ENCODE data around the gene PET117. TPM values are rescaled to one million over a fixed set of nuclear protein-coding genes. Genes with fewer than 3 reads are reported as not detected.

The PET117 gene
- total RNA-seq, 1 experiment from 2014 or later: 30.9 TPM

- DNase-seq: no peak
- H3K36me3 Mint-ChIP-seq (ENCODE audit: insufficient read depth, unreplicated experiment): peaks cover 3% of the 10 kb centered on the region
- no peaks in the 10 kb centered on the region for H3K27me3 ChIP-seq (replicated peaks; ENCODE audit: control insufficient read depth, insufficient read depth, low read length)
- no peak overlapping the region for H3K27ac Mint-ChIP-seq (ENCODE audit: unreplicated experiment)
- peaks cover 20% of the 10 kb centered on the region for H3K4me1 Mint-ChIP-seq (ENCODE audit: low read depth, unreplicated experiment)
- TF ChIP-seq CTCF (IDR thresholded peaks at IDR 0.05; ENCODE audit: insufficient read depth in 1 of 2, low read depth in 1 of 2, low read length in 1 of 2, severe bottlenecking in 1 of 2, unreplicated experiment in 1 of 2): no peak
- H3K27me3 Mint-ChIP-seq (ENCODE audit: insufficient read depth, unreplicated experiment): no peaks in the 10 kb centered on the region
- H3K9me3 Mint-ChIP-seq (ENCODE audit: unreplicated experiment): no peaks in the 10 kb centered on the region
- intact Hi-C loops (cut with micrococcal nuclease; ENCODE audit: unreplicated experiment): no loop called here
- no peak overlapping the region for H3K4me3 ChIP-seq (ENCODE audit: low read depth, low read length)
- no peaks in the 10 kb centered on the region for H3K9me3 ChIP-seq
- BruUV-seq (replicated peaks): no TSS peak
- peaks cover 13% of the 10 kb centered on the region for H3K4me1 ChIP-seq
- POLR2A ChIA-PET: no interaction called here
- no peak overlapping the region for H3K4me3 Mint-ChIP-seq (ENCODE audit: unreplicated experiment)
- CTCF ChIA-PET: no interaction called here
- no peaks in the 10 kb centered on the region for H3K36me3 ChIP-seq (ENCODE audit: control insufficient read depth, insufficient read depth, low read length)
These were observed 5.0 kb upstream of the PET117 start for GRCh38 chr20:18132663-18133062.

- no peaks in the 10 kb centered on the region for H3K27me3 ChIP-seq (replicated peaks; ENCODE audit: control insufficient read depth, insufficient read depth, low read length)
- POLR2A ChIA-PET: no interaction called here
- Mint-ChIP-seq H3K4me3 (ENCODE audit: unreplicated experiment) (no peak overlapping the region), H3K9me3 (ENCODE audit: unreplicated experiment) (no peaks in the 10 kb centered on the region), H3K36me3 (ENCODE audit: insufficient read depth, unreplicated experiment) (peaks cover 15% of the 10 kb centered on the region), H3K27ac (ENCODE audit: unreplicated experiment) (peak overlapping the region; percentile 6), H3K4me1 (ENCODE audit: low read depth, unreplicated experiment) (peaks cover 24% of the 10 kb centered on the region), H3K27me3 (ENCODE audit: insufficient read depth, unreplicated experiment) (no peaks in the 10 kb centered on the region)
- BruUV-seq (replicated peaks): no TSS peak
- peaks cover 14% of the 10 kb centered on the region for H3K4me1 ChIP-seq
- CTCF ChIA-PET: no interaction called here
- DNase-seq: no peak
- no peaks in the 10 kb centered on the region for H3K36me3 ChIP-seq (ENCODE audit: control insufficient read depth, insufficient read depth, low read length)
- no peaks in the 10 kb centered on the region for H3K9me3 ChIP-seq
- no peak overlapping the region for H3K4me3 ChIP-seq (ENCODE audit: low read depth, low read length)
- TF ChIP-seq CTCF (IDR thresholded peaks at IDR 0.05; ENCODE audit: insufficient read depth in 1 of 2, low read depth in 1 of 2, low read length in 1 of 2, severe bottlenecking in 1 of 2, unreplicated experiment in 1 of 2): no peak
- intact Hi-C loops (cut with micrococcal nuclease; ENCODE audit: unreplicated experiment): no loop called here
These were observed 3.7 kb upstream of the PET117 start for GRCh38 chr20:18133962-18134361.

GRCh38 chr20:18138266-18138582 is 561 bp downstream of the PET117 start:
- H3K9me3 ChIP-seq: no peaks in the 10 kb centered on the region
- peak overlapping the region; percentile 76 for H3K27ac Mint-ChIP-seq (ENCODE audit: unreplicated experiment)

More at GRCh38 chr20:18138266-18138582, 561 bp downstream of the PET117 start:
- ChIA-PET CTCF (interaction anchor here (0.5 to 0.8 kb wide), 3 partner anchors 26 to 568 kb away, joined by 3 to 5 read pairs (median 4); partner anchors contain the start of genes DSTN and OVOL2), POLR2A (interaction anchor here (0.6 to 0.7 kb wide), 2 partner anchors 20 to 569 kb away, joined by 3 to 4 read pairs; partner anchors contain the start of gene DSTN)
- Histone ChIP-seq H3K4me3 (ENCODE audit: low read depth, low read length) (peak overlapping the region; percentile 80), H3K27me3 (replicated peaks; ENCODE audit: control insufficient read depth, insufficient read depth, low read length) (no peaks in the 10 kb centered on the region), H3K36me3 (ENCODE audit: control insufficient read depth, insufficient read depth, low read length) (peaks cover 2% of the 10 kb centered on the region), H3K4me1 (peaks cover 31% of the 10 kb centered on the region)
- peaks cover 31% of the 10 kb centered on the region for H3K36me3 Mint-ChIP-seq (ENCODE audit: insufficient read depth, unreplicated experiment)
- no peaks in the 10 kb centered on the region for H3K27me3 Mint-ChIP-seq (ENCODE audit: insufficient read depth, unreplicated experiment)
- TF ChIP-seq CTCF (IDR thresholded peaks at IDR 0.05; ENCODE audit: insufficient read depth in 1 of 2, low read depth in 1 of 2, low read length in 1 of 2, severe bottlenecking in 1 of 2, unreplicated experiment in 1 of 2): no peak
- H3K9me3 Mint-ChIP-seq (ENCODE audit: unreplicated experiment): no peaks in the 10 kb centered on the region
- H3K4me1 Mint-ChIP-seq (ENCODE audit: low read depth, unreplicated experiment): peaks cover 34% of the 10 kb centered on the region
- DNase-seq: no peak
- intact Hi-C loops (cut with micrococcal nuclease; ENCODE audit: unreplicated experiment): loop anchor here (5.0 kb wide), 1 partner anchor 171 kb away; the partner anchor contains the start of genes MGME1 and SNX5
- BruUV-seq (replicated peaks): no TSS peak
- peak overlapping the region; percentile 74 for H3K4me3 Mint-ChIP-seq (ENCODE audit: unreplicated experiment)
